GM12864 (cell line): Measurements from ENCODE around the gene PTGIS.

ENCODE experiments used
- DNase-seq: peaks from one replicate; pipeline ENCODE4 v3.0.0-alpha.2; 2011; ENCODE audit warnings: low read depth
- H3K4me3 ChIP-seq: 2 replicates; pipeline ENCODE4 v1.5.1; 2011; ENCODE audit warnings: mild to moderate bottlenecking, low read depth, low read length, control low read depth
- TF ChIP-seq, protein P1 (sequence below): IDR thresholded peaks from 2 replicates; pipeline ENCODE4 v1.5.1; 2011; ENCODE audit warnings: low read depth, mild to moderate bottlenecking, moderate library complexity, low read length, control low read depth, inconsistent platforms; ENCODE audit errors: missing control alignments

Gene PTGIS

GRCh38 chr20:49599746-49600113, 31.8 kb upstream of the PTGIS start:
- H3K4me3 ChIP-seq, result no peak overlapping the region
- TF ChIP-seq, protein P1, sequence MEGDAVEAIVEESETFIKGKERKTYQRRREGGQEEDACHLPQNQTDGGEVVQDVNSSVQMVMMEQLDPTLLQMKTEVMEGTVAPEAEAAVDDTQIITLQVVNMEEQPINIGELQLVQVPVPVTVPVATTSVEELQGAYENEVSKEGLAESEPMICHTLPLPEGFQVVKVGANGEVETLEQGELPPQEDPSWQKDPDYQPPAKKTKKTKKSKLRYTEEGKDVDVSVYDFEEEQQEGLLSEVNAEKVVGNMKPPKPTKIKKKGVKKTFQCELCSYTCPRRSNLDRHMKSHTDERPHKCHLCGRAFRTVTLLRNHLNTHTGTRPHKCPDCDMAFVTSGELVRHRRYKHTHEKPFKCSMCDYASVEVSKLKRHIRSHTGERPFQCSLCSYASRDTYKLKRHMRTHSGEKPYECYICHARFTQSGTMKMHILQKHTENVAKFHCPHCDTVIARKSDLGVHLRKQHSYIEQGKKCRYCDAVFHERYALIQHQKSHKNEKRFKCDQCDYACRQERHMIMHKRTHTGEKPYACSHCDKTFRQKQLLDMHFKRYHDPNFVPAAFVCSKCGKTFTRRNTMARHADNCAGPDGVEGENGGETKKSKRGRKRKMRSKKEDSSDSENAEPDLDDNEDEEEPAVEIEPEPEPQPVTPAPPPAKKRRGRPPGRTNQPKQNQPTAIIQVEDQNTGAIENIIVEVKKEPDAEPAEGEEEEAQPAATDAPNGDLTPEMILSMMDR, result no peak
- DNase-seq, result no peak

GRCh38 chr20:49597825-49598395, 30.0 kb upstream of the PTGIS start:
- DNase-seq, result no peak
- no peak overlapping the region for H3K4me3 ChIP-seq
- TF ChIP-seq, protein P1, result no peak

DNA sequence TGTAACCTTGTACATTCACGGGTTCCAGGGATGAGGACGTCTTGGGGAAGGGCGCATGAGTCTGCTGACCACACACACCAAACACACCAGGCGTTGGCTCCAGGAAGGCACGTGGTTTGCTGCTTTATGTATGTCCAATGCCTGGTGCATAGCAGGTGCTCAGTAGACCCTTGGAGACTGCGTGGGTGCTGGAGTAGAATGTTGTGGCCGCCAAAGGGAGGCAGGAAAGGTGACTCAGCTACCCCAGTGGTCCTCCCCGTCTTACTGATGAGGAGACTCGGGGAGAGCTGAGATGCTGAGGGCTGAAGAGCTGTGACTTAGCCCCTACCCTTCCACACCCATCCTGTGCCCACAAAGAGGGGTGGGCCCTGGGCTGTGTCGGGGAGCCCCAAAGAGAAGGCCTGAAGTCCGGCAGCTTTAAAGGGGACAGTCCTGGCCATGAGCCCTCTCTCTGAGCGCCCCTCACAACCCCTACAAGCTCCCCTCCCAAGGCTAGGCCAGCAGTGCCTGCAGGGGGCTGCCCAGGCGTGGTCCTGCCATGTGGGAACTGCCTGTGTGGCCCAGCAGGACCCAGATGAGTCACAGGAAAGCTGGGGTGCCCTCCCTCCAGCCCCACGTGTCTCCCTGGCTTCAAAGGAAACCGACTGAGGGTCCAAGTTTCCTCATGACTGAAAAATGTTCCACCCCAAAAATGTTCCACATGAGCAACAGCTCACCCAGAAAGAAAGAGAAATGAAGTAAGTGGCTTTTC, 28.0 kb upstream of the PTGIS start:
- no peak for DNase-seq

DNA sequence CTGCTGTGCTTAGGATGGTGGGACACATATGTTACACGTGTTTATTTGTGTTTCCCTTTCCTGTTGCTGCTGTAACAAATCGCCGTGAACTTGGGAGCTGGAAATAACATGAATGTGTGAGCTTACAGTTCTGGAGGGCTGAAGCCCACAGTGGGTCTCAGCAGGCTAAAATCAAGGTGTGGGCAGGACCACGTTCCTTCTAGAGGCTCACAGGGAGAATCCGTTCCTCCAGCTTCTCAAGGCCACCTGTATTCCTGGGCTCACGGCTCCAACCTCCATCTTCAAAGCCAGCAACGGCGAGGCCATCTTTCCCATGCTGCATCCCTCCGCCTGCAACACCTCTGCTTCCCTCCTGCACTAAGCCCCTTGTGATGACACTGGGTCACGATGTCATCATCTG, 27.4 kb upstream of the PTGIS start:
- no peak for DNase-seq

More for the DNA sequence above, 28.0 kb upstream of the PTGIS start:
- H3K4me3 ChIP-seq, result no peak overlapping the region
- TF ChIP-seq, protein P1, result no peak

DNA sequence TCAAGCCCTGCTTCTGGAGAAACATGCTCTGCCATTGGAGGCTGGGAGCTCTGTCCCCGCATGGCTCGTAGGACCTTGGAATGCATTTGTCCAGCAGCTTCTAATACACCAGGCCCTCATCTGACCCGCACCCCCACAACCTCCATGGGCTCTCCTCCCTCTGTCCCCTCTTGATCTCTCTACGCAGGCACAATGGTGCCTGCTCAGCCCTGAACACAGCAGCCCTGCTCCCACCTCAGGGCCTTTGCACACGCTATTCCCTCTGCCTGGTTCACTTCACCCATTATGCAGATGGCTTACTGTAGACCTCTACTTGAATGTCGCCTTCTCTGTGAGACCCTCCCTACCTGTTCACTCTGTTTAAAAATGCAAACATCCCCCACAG, 27.0 kb upstream of the PTGIS start:
- no peak for DNase-seq
- TF ChIP-seq, protein P1, result no peak
- no peak overlapping the region for H3K4me3 ChIP-seq

More for the DNA sequence above, 27.4 kb upstream of the PTGIS start:
- TF ChIP-seq, protein P1, result no peak
- H3K4me3 ChIP-seq, result no peak overlapping the region

- H3K4me3 ChIP-seq, result no peak overlapping the region
- TF ChIP-seq, protein P1, result no peak
- DNase-seq, result peak; percentile 21
Observed at GRCh38 chr20:49594143-49594930, 26.4 kb upstream of the PTGIS start.
